HEK293 (cell line): ENCODE results near the gene TSHZ3.

Source experiments
- CTCF ChIP-seq: fragments of 450-650 bp; formaldehyde crosslinking; IDR thresholded peaks from 2 replicates; pipeline ENCODE4 v1.5.1; 2016; ENCODE audit warnings: missing biosample characterization, missing genetic modification characterization
- YY1 ChIP-seq: fragments of 450-650 bp; formaldehyde crosslinking; IDR thresholded peaks from 2 replicates; pipeline ENCODE4 v1.5.1; 2018; ENCODE audit warnings: missing biosample characterization, missing genetic modification characterization
- ZNF18 ChIP-seq: fragments of 450-650 bp; formaldehyde crosslinking; IDR thresholded peaks from 2 replicates; pipeline ENCODE4 v1.5.1; 2016; ENCODE audit warnings: missing biosample characterization, missing genetic modification characterization
- ZNF280D ChIP-seq: fragments of 450-650 bp; formaldehyde crosslinking; IDR thresholded peaks from 2 replicates; pipeline ENCODE4 v1.5.1; 2016; ENCODE audit warnings: missing biosample characterization, missing genetic modification characterization
- ZNF391 ChIP-seq: fragments of 450-650 bp; formaldehyde crosslinking; IDR thresholded peaks from 2 replicates; pipeline ENCODE4 v1.5.1; 2016; ENCODE audit warnings: low read depth, missing biosample characterization, missing genetic modification characterization, borderline replicate concordance
- ZNF423 ChIP-seq: fragments of 450-650 bp; formaldehyde crosslinking; IDR thresholded peaks from 2 replicates; pipeline ENCODE4 v1.5.1; 2016; ENCODE audit warnings: missing biosample characterization, missing genetic modification characterization
- ZNF48 ChIP-seq: fragments of 450-650 bp; formaldehyde crosslinking; IDR thresholded peaks from 2 replicates; pipeline ENCODE4 v1.5.1; 2016; ENCODE audit warnings: missing biosample characterization, missing genetic modification characterization
- ZNF501 ChIP-seq: fragments of 450-650 bp; formaldehyde crosslinking; IDR thresholded peaks from 2 replicates; pipeline ENCODE4 v1.5.1; 2016; ENCODE audit warnings: missing biosample characterization, missing genetic modification characterization
- ZNF585B ChIP-seq: fragments of 450-650 bp; formaldehyde crosslinking; IDR thresholded peaks from 2 replicates; pipeline ENCODE4 v1.5.1; 2016; ENCODE audit warnings: missing biosample characterization, missing genetic modification characterization
- ZNF596 ChIP-seq: fragments of 450-650 bp; IDR thresholded peaks from 2 replicates; pipeline ENCODE4 v1.5.0; 2018; ENCODE audit warnings: missing biosample characterization, mild to moderate bottlenecking, missing genetic modification characterization, moderate library complexity
- ZNF707 ChIP-seq: fragments of 450-650 bp; formaldehyde crosslinking; IDR thresholded peaks from 2 replicates; pipeline ENCODE4 v1.5.1; 2016; ENCODE audit warnings: missing biosample characterization, missing genetic modification characterization

GRCh38 chr19:31325342-31325741 is 23.9 kb downstream of the TSHZ3 start:
- TF ChIP-seq ZNF48 (tag by site-specific recombination), result no peak
- no peak for TF ChIP-seq ZNF423 (tag by site-specific recombination)
- TF ChIP-seq YY1 (tag by site-specific recombination), result no peak
- TF ChIP-seq CTCF (tag by site-specific recombination), result no peak
- TF ChIP-seq ZNF707, result no peak
- no peak for TF ChIP-seq ZNF596
- no peak for TF ChIP-seq ZNF391 (tag by site-specific recombination)
- TF ChIP-seq ZNF585B, result no peak
- TF ChIP-seq ZNF501 (tag by site-specific recombination), result no peak
- TF ChIP-seq ZNF18 (tag by site-specific recombination), result no peak
- no peak for TF ChIP-seq ZNF280D (tag by site-specific recombination)
